ENCODE measurements around the gene SRD5A3.

The SRD5A3 gene

GRCh38 chr4:55410431-55410830, 64.4 kb downstream of the SRD5A3 start:
- Mint-ChIP-seq H3K27me3 (no peaks in the 10 kb centered on the region), H3K4me1 (ENCODE audit: low read depth) (peaks cover 31% of the 10 kb centered on the region), H3K4me3 (no peak overlapping the region), H3K9me3 (no peaks in the 10 kb centered on the region), H3K27ac (peak overlapping the region; percentile 80), H3K36me3 (ENCODE audit: low read depth) (peaks cover 62% of the 10 kb centered on the region)
- intact Hi-C loops (cut with micrococcal nuclease): no loop called here

GRCh38 chr4:55411621-55412020, 65.6 kb downstream of the SRD5A3 start:
- H3K9me3 Mint-ChIP-seq: no peaks in the 10 kb centered on the region
- no peaks in the 10 kb centered on the region for H3K27me3 Mint-ChIP-seq
- peaks cover 19% of the 10 kb centered on the region for H3K4me1 Mint-ChIP-seq (ENCODE audit: low read depth)
- H3K4me3 Mint-ChIP-seq: no peak overlapping the region
- H3K27ac Mint-ChIP-seq: no peak overlapping the region
- intact Hi-C loops (cut with micrococcal nuclease): no loop called here
- H3K36me3 Mint-ChIP-seq (ENCODE audit: low read depth): peaks cover 60% of the 10 kb centered on the region

GRCh38 chr4:55416176-55416575, 70.1 kb downstream of the SRD5A3 start:
- Mint-ChIP-seq H3K27me3 (no peaks in the 10 kb centered on the region), H3K9me3 (no peaks in the 10 kb centered on the region), H3K4me3 (no peak overlapping the region), H3K27ac (no peak overlapping the region), H3K36me3 (ENCODE audit: low read depth) (peaks cover 82% of the 10 kb centered on the region), H3K4me1 (ENCODE audit: low read depth) (no peaks in the 10 kb centered on the region)
- intact Hi-C loops (cut with micrococcal nuclease): no loop called here
